ENCODE results near the gene VSIR.
A peak's percentile ranks its signal among the peaks of the same experiment; 100 is the strongest.

Gene VSIR

GRCh38 chr10:71784679-71785272 lies 11.5 kb upstream of the VSIR start:
- no peak overlapping the region for H3K27ac ChIP-seq
- no peak overlapping the region for H3K4me3 ChIP-seq

DNA sequence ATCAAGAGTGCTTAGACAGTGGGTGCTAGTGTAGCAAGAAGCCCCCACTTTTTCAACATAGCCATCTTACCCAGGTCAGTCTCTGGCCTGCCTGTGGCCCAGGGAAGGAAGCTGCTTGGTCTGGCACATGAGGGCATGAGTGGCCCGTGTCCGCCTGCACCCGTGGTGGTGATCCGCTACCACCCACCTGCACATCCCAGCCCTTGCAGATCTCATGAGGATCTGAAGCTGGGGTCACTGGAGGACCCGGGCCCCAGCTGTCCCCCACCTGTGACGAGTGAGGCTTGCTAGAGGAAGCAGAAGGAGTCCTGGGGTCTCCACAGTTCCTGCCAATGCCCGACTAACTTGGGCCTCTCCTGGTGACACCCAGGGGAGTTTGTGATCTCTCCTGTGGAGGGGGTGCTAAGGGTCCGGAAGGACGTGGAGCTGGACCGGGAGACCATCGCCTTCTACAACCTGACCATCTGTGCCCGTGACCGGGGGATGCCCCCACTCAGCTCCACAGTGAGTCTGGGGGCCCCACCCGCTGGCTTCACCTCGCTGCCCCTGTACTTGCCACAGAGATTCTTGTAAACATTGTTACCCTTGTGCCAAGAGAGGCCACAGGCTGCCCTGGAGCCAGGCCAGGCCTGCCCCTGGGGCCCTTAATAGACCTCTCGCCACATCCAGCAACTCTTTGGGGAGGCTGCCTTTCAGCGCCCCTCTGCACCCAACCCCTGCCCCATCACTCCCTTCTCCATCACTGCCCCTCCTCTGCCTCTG lies 10.8 kb upstream of the VSIR start:
- H3K4me3 ChIP-seq = no peak overlapping the region
- no peak overlapping the region for H3K27ac ChIP-seq

- Histone ChIP-seq H3K27ac (no peak overlapping the region), H3K4me3 (no peak overlapping the region)
These were observed 9.7 kb upstream of the VSIR start for GRCh38 chr10:71782917-71783490.

GRCh38 chr10:71782221-71782916 lies 9.0 kb upstream of the VSIR start:
- no peak overlapping the region for H3K4me3 ChIP-seq
- H3K27ac ChIP-seq = no peak overlapping the region

DNA sequence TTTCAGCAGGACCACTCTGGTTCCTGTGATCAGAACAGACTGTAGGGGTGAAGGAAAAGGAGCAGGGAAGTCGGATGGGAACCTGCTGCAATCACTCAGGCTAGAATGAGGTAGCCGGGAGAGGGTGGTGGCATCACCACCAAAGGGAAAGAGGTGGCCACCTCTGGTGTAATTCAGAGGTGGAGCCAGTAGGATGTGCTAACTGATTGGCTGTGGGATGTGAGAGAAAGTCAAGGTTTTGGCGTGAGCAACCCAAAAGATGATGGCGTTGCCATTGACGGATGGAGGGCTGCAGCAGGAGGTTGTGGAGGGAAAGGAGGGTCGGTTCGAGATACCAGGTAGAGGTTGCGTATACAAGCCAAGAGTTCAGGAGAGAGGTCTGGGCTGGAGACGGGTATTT lies 7.4 kb upstream of the VSIR start:
- Histone ChIP-seq H3K27ac (no peak overlapping the region), H3K4me3 (no peak overlapping the region)

GRCh38 chr10:71780156-71780555 lies 6.8 kb upstream of the VSIR start:
- no peak overlapping the region for H3K27ac ChIP-seq
- H3K4me3 ChIP-seq = no peak overlapping the region

DNA sequence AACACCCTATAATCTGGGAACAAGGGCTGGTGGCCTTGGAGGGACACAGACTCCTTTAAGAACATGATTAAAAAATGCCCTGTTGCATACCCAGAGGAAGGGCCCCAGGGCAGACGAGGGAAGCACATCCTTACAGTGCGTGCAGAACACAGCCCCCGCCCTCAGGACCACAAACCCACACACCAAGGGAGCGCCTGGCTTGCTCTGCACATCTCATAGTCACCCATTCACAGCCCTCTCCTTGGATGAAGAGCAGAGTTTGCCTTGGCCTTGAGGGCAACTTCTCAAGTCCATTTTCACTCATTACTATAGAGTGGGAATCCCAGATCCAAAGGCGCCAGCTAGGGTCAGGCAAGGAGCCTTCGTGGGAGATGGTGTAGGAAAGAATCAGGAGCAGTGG lies 6.3 kb upstream of the VSIR start:
- Histone ChIP-seq H3K27ac (no peak overlapping the region), H3K4me3 (no peak overlapping the region)

DNA sequence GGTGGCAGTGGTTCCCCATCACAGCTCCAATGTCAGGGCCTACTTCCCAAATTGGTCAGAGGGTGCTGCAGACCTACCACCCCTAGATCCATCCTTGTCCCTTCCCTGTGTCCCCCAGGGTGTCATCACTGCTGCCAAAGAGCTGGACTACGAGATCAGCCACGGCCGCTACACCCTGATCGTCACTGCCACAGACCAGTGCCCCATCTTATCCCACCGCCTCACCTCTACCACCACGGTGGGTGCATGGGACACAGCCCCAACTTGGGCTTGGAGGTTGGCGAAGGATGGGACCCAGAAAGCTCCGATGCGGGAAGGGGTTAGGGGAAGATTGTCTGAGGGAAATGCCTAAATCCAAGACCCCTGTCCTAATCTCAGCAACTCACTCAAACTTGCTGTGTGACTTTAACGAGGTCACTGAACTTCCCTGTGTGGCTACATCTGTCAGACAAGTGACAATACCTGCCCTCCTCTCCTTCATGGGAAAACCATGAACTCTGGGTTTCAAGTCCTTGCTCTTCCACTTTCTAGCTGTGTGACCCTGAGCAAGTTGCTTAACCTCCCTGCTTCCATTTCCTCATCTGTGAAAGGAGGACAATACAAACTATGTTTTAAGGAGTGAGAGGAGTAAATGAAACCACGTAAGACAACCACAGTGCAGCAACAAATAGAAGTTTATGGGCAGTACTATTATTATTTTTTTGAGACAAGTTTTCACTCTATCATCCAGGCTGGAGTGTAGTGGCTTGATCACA lies 4.9 kb upstream of the VSIR start:
- Histone ChIP-seq H3K27ac (no peak overlapping the region), H3K4me3 (no peak overlapping the region)

- Histone ChIP-seq H3K27ac (peak overlapping the region in 1 of 21 experiments; percentile 99), H3K4me3 (no peak overlapping the region)
These were observed 4.1 kb upstream of the VSIR start for GRCh38 chr10:71777213-71777985.

- H3K4me3 ChIP-seq = no peak overlapping the region
- peak overlapping the region in 4 of 21 experiments; percentile 44 to 99 (median 92) for H3K27ac ChIP-seq
These were observed 3.2 kb upstream of the VSIR start for GRCh38 chr10:71776481-71776925.

- peak overlapping the region in 12 of 21 experiments; percentile 14 to 99 (median 48) for H3K27ac ChIP-seq
- H3K4me3 ChIP-seq = no peak overlapping the region
These were observed 1.8 kb upstream of the VSIR start for GRCh38 chr10:71774916-71775702.

GRCh38 chr10:71772832-71773220 lies 494 bp downstream of the VSIR start:
- H3K4me3 ChIP-seq = peak overlapping the region; percentile 51 to 79 (median 60)
- peak overlapping the region; percentile 72 to 99 (median 90) for H3K27ac ChIP-seq

DNA sequence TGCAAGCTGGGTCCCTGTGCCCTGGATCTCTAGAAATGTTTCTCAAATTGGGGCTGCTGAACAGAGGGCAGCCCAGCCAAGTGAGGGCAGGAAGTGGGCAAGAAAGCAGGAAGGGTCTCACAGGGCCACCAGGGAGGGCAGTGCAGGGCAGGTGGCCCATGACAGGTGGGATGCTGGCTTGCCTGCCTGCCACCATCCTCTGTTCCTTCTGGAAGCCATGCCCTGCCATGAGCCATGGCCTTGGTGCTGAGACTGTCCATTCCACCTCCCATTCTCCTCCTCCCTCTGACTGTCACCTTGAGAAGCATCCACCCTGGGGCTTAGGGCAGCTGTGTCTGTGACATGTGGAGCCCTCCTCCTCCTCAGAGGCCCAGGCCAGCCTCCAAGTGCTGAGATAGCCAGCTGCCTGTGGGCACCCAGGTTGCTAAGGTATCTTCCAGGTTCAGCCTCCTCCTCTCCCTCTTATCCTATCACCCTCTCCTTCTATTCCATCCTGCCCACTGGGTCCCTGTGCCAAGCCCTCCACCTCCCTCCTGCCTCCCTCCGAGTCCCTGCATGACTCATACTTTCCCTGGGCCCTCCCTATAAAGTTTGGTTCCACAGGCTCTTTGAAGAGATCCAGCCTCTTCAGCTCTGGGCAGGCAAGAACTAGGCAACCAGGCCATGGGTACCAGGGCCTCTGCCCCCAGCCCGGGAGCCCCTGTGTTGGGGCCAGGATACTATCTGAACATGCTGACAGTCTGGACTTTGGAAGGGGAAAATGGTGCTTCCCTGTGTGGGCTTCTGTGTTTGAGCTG lies 1.3 kb downstream of the VSIR start:
- Histone ChIP-seq H3K4me3 (peak overlapping the region; percentile 51 to 79 (median 60)), H3K27ac (peak overlapping the region in 20 of 21 experiments; percentile 81 to 99 (median 90))

DNA sequence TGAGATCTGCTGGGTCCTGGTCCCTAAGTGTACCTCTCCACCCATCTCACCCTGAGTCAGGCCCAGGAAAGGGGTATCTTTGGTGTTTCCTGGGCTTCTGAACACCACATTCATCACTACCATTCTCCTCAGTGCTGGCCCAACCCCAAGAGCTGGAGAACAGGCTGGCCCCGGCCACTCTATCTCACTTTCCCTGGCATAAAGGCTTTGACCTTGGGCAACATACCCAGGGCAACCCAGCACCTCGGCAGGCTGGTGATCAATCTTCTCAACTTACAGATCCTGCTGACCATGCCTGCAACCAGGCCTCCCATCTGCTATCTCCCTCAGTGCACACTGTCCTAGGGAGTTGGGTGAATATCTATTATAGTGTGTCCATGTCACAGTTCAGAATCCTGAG lies 2.1 kb downstream of the VSIR start:
- peak overlapping the region in 20 of 21 experiments; percentile 18 to 99 (median 90) for H3K27ac ChIP-seq
- H3K4me3 ChIP-seq = peak overlapping the region in 6 of 7 experiments; percentile 51 to 79 (median 61)

- Histone ChIP-seq H3K4me3 (peak overlapping the region in 5 of 7 experiments; percentile 51 to 79 (median 64)), H3K27ac (peak overlapping the region in 20 of 21 experiments; percentile 25 to 99 (median 90))
These were observed 2.5 kb downstream of the VSIR start for GRCh38 chr10:71770789-71771188.

DNA sequence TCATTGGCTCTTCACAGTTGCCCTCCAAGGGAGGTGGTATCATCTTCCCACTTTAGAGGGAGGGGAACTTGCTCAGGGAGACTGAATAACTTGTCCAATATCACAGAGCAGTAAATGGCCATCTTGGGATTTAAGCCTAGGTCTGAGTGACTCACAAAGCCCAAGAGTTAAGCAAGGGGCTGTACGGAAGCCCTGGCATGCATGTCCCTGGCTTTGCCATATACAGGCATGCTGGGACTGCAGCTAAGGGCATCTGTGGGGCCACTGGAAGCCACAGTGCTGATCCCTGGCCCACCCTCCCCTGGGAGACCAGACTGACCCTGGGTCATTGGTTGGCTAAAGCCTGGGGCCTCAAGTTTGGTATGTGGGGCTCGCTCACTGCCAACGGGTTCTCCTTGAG lies 3.1 kb downstream of the VSIR start:
- Histone ChIP-seq H3K4me3 (peak overlapping the region in 4 of 7 experiments; percentile 8 to 65 (median 54)), H3K27ac (peak overlapping the region in 20 of 21 experiments; percentile 25 to 99 (median 90))

- H3K27ac ChIP-seq = peak overlapping the region in 20 of 21 experiments; percentile 38 to 99 (median 90)
- peak overlapping the region in 3 of 7 experiments; percentile 3 to 51 (median 11) for H3K4me3 ChIP-seq
These were observed 4.0 kb downstream of the VSIR start for GRCh38 chr10:71769279-71769823.

Measured in skin epidermis (tissue), 12 donors.